Measurements from ENCODE around the gene NTRK2. TPM values are rescaled to one million over a fixed set of nuclear protein-coding genes. Genes with fewer than 3 reads are reported as not detected.

The NTRK2 gene
- total RNA-seq, 1 donor from 2014 or later = 0.98 TPM

DNA sequence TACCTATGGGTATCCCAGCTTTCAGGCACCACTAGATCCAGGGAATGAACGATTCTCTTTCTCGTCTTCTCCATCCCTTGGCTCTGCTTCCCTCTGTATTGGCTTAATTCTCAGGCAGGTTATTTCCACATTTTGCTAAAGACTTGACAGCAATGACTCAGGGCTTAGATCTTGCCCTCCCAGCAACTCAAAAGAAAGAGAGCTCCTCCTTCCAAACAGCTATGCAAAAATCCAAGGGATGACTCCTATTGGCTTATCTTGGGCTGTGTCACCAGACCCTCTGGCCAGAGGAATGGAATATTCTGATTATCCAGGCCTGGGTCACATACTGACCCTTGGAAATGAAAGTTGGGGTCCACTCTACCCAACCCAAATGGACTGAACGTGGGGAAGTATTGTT lies 270.2 kb downstream of the NTRK2 start:
- DNase-seq (no peak), ATAC-seq (no peak)
- H3K4me1 ChIP-seq = no peaks in the 10 kb centered on the region
- H3K27me3 ChIP-seq = no peaks in the 10 kb centered on the region
- intact Hi-C loops (cut with DNase I) = no loop called here
- no peak overlapping the region for H3K27ac ChIP-seq
- H3K9me3 ChIP-seq = no peaks in the 10 kb centered on the region
- no peaks in the 10 kb centered on the region for H3K36me3 ChIP-seq
- TF ChIP-seq, protein P1, sequence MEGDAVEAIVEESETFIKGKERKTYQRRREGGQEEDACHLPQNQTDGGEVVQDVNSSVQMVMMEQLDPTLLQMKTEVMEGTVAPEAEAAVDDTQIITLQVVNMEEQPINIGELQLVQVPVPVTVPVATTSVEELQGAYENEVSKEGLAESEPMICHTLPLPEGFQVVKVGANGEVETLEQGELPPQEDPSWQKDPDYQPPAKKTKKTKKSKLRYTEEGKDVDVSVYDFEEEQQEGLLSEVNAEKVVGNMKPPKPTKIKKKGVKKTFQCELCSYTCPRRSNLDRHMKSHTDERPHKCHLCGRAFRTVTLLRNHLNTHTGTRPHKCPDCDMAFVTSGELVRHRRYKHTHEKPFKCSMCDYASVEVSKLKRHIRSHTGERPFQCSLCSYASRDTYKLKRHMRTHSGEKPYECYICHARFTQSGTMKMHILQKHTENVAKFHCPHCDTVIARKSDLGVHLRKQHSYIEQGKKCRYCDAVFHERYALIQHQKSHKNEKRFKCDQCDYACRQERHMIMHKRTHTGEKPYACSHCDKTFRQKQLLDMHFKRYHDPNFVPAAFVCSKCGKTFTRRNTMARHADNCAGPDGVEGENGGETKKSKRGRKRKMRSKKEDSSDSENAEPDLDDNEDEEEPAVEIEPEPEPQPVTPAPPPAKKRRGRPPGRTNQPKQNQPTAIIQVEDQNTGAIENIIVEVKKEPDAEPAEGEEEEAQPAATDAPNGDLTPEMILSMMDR (IDR thresholded peaks at IDR 0.05) = no peak
- H3K4me3 ChIP-seq = no peak overlapping the region

DNA sequence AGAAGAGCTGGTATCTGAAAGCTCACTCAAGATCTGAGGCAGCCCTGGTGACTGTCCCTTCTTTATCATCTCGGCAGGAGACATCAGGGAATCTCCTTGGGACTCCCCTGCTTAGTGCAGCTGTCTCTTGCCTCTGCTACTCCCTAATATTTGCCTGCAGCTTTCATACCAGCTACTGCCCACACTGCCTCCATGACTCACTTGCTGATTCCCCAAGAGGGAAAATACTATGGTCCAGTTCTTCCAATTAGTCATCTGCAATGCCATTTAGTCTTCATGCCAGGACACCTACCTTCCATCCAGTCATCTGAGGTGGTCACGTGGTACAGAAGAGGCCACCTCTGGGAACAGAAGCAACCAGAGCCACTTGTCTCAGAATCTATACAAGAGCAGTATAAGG lies 270.8 kb downstream of the NTRK2 start:
- intact Hi-C loops (cut with DNase I) = no loop called here
- TF ChIP-seq, protein P1 (IDR thresholded peaks at IDR 0.05) = no peak
- Histone ChIP-seq H3K4me3 (no peak overlapping the region), H3K4me1 (no peaks in the 10 kb centered on the region), H3K27me3 (no peaks in the 10 kb centered on the region), H3K27ac (no peak overlapping the region), H3K9me3 (no peaks in the 10 kb centered on the region), H3K36me3 (no peaks in the 10 kb centered on the region)
- ATAC-seq (no peak), DNase-seq (no peak)

DNA sequence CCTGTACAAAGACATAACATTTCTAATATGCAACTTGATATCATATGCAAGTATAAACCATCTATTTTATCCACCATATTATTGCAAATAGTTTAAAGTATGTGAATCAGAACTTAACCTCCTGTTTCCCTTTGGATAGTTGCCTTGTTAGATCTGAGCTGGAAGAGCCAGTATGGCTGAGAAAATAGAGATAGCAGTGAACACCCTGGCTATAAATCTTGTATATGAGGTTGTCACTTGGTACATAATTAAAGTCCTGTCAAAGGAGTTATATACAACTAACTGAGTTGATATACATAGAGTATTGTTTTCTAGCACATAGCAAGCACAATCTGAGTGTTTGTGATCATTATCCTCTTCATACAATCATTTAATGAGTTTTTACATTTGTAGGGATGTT lies 272.3 kb downstream of the NTRK2 start:
- intact Hi-C loops (cut with DNase I) = no loop called here
- TF ChIP-seq, protein P1 (IDR thresholded peaks at IDR 0.05) = no peak
- Histone ChIP-seq H3K36me3 (no peaks in the 10 kb centered on the region), H3K9me3 (no peaks in the 10 kb centered on the region), H3K4me3 (no peak overlapping the region), H3K4me1 (no peaks in the 10 kb centered on the region), H3K27me3 (no peaks in the 10 kb centered on the region), H3K27ac (no peak overlapping the region)
- ATAC-seq (no peak), DNase-seq (no peak)

DNA sequence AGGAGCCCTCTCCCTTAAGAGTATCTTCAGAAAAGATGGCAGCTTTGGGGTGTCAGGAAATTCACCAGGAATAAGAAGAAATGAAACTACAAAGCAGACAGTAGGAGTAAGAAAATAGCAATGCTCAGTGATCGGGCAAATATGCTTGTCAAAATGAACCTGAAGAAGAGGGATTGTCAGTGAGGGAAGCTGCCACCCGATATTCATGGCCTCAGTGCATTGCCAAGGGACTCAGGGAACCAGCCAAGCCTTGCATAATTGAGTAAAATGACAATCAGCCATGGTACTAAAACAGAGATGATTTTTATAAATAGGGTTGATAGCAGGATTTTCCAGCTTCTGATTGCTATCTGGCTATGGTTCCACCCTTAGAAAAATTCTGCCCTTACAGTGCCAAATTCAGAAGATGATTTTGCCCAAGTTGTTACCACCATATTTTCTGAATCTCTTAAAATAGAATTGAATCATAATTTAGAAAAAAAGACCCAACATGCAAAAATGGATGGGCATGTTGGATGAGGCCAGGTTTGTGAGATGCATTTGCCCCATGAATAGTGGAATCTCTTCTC lies 274.0 kb downstream of the NTRK2 start:
- no peak for ATAC-seq
- TF ChIP-seq, protein P1 (IDR thresholded peaks at IDR 0.05) = no peak
- Histone ChIP-seq H3K4me1 (no peaks in the 10 kb centered on the region), H3K27ac (no peak overlapping the region), H3K27me3 (no peaks in the 10 kb centered on the region), H3K4me3 (no peak overlapping the region), H3K36me3 (no peaks in the 10 kb centered on the region), H3K9me3 (no peaks in the 10 kb centered on the region)
- intact Hi-C loops (cut with DNase I) = no loop called here
- no peak for DNase-seq

DNA sequence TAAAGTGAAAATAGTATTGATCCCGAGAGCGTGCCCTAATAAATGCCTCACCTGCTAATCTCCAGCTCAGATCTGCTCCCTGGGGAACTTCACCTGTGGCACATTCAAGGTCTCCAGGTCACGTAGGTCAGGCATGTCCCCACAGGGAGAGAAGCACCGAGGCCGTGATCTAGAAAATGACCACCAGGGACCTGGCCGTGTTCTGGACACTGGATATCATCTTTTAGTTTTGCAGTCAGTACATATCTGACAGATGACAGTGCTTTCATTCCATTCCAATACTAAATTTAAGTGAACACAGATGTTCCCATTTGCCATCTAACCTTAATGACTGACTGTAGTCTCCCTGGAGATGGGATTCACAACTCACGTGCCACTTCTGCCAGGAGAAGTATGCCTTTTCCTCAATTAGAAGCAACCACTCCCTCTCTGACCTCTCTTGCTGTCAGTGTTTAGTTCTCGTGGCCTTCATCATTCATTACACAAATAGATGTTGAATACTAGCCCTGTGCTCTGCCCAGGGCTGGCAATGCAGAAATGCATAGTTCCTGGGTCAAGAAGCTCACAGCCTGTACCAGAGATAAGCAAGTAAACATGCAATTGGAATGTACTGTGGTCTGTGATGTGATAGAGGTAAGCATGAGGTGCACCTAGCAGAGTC lies 276.5 kb downstream of the NTRK2 start:
- TF ChIP-seq, protein P1 (IDR thresholded peaks at IDR 0.05) = no peak
- peak; percentile 30 for ATAC-seq
- no peaks in the 10 kb centered on the region for H3K27me3 ChIP-seq
- H3K27ac ChIP-seq = no peak overlapping the region
- H3K4me1 ChIP-seq = no peaks in the 10 kb centered on the region
- intact Hi-C loops (cut with DNase I) = no loop called here
- H3K9me3 ChIP-seq = no peaks in the 10 kb centered on the region
- no peaks in the 10 kb centered on the region for H3K36me3 ChIP-seq
- H3K4me3 ChIP-seq = no peak overlapping the region
- DNase-seq = no peak
